Kidney epithelial cell (primary cell): ENCODE data around the gene NLRP12. TPM values are rescaled to one million over a fixed set of nuclear protein-coding genes. Genes with fewer than 3 reads are reported as not detected.

Experiments used
- DNase-seq: peaks from one replicate; pipeline ENCODE4 v3.0.0-alpha.2; 2010; ENCODE audit warnings: low read depth
- H3K27me3 ChIP-seq: 2 replicates; pipeline ENCODE4 v1.6.0; 2011; ENCODE audit warnings: low read length; ENCODE audit not compliant: control insufficient read depth, insufficient read depth
- H3K36me3 ChIP-seq: 2 replicates; pipeline ENCODE4 v1.5.1; 2011; ENCODE audit warnings: low read length; ENCODE audit not compliant: control insufficient read depth, insufficient read depth
- H3K4me3 ChIP-seq: 2 replicates; pipeline ENCODE4 v1.5.1; 2011; ENCODE audit warnings: low read depth, mild to moderate bottlenecking, control low read depth, low read length
- CTCF ChIP-seq: IDR thresholded peaks from 2 replicates; pipeline ENCODE4 v1.5.1; 2011; ENCODE audit warnings: mild to moderate bottlenecking, moderate library complexity, low read length, control low read depth, inconsistent platforms; ENCODE audit not compliant: insufficient read depth, poor library complexity, severe bottlenecking
- total RNA-seq: library from RNA; depleted of rRNA; stranded (reverse); fragments of >200 nt; gene quantifications from 2 replicates; pipeline ENCODE4 v1.2.3, GENCODE V29; 2015

Gene NLRP12
- total RNA-seq, 1 donor from 2014 or later: not detected

GRCh38 chr19:53868091-53868891 is 44.2 kb upstream of the NLRP12 start:
- peaks cover under 1% of the 10 kb centered on the region for H3K36me3 ChIP-seq
- no peak for TF ChIP-seq CTCF
- no peak for DNase-seq
- no peaks in the 10 kb centered on the region for H3K27me3 ChIP-seq
- H3K4me3 ChIP-seq: peak overlapping the region; percentile 77

GRCh38 chr19:53867225-53868090 is 43.3 kb upstream of the NLRP12 start, which contains the start of gene MYADM:
TSS of gene MYADM (plus strand) at chr19:53867883. CDS start at chr19:53873530, 5,647 bp downstream.
- Histone ChIP-seq H3K36me3 (no peaks in the 10 kb centered on the region), H3K4me3 (peak within 1 kb of the TSS; percentile 77), H3K27me3 (no peaks in the 10 kb centered on the region)
- no peak for TF ChIP-seq CTCF
- peak; percentile 98 for DNase-seq

GRCh38 chr19:53866865-53867224 is 42.7 kb upstream of the NLRP12 start:
- Histone ChIP-seq H3K36me3 (no peaks in the 10 kb centered on the region), H3K27me3 (no peaks in the 10 kb centered on the region), H3K4me3 (peak overlapping the region; percentile 50)
- TF ChIP-seq CTCF: no peak
- DNase-seq: no peak

GRCh38 chr19:53865918-53866864 is 42.1 kb upstream of the NLRP12 start:
- peak overlapping the region; percentile 50 for H3K4me3 ChIP-seq
- no peak for DNase-seq
- no peaks in the 10 kb centered on the region for H3K36me3 ChIP-seq
- TF ChIP-seq CTCF: no peak
- H3K27me3 ChIP-seq: no peaks in the 10 kb centered on the region

GRCh38 chr19:53865523-53865917 is 41.4 kb upstream of the NLRP12 start:
- no peaks in the 10 kb centered on the region for H3K27me3 ChIP-seq
- no peak for TF ChIP-seq CTCF
- no peaks in the 10 kb centered on the region for H3K36me3 ChIP-seq
- DNase-seq: no peak
- H3K4me3 ChIP-seq: peak overlapping the region; percentile 50
